K562 (cell line): Measurements from ENCODE around the gene JUNB.

Source experiments
- ATF1 ChIP-seq, 2 experiments: fragments of 450-650 bp in 1 of 2; IDR thresholded peaks; 2 replicates each; pipeline ENCODE4 v1.6.1; 2016; ENCODE audit warnings: missing compliant biosample characterization in 1 of 2, missing genetic modification characterization in 1 of 2
- CTCF ChIP-seq, 3 experiments: IDR thresholded peaks in 2 of 3; conservative IDR thresholded peaks in 1 of 3; 2 replicates each; pipeline ENCODE4 v1.5.1; 2011 to 2012; ENCODE audit warnings: low read length in 3 of 3, mild to moderate bottlenecking in 3 of 3, control low read depth in 2 of 3, improper control_type of control experiment in 1 of 3, inconsistent platforms in 1 of 3, low read depth in 1 of 3, mixed read lengths in 1 of 3, moderate library complexity in 1 of 3; ENCODE audit not compliant: insufficient read depth in 2 of 3
- POLR2AphosphoS5 ChIP-seq: IDR thresholded peaks from 2 replicates; pipeline ENCODE4 v1.6.1; 2011; ENCODE audit warnings: mild to moderate bottlenecking, low read depth, low read length, moderate library complexity; ENCODE audit not compliant: control insufficient read depth, insufficient read depth
- ZNF253 ChIP-seq: fragments of 250-450 bp; sonication (Bioruptor Pico); conservative IDR thresholded peaks from 2 replicates; pipeline ENCODE4 v1.6.1; 2021; ENCODE audit warnings: mild to moderate bottlenecking

- TF ChIP-seq ZNF253 (CRISPR knock-in tag) (no peak), CTCF (IDR thresholded peaks at IDR 0.05 in 2 of 3, conservative IDR thresholded peaks at IDR 0.05 in 1 of 3; ENCODE audit: insufficient read depth in 2 of 3, low read depth in 1 of 3, low read length in 3 of 3) (no peak), ATF1 (CRISPR knock-in tag; IDR thresholded peaks at IDR 0.05) (no peak), ATF1 (tag; IDR thresholded peaks at IDR 0.05) (no peak), POLR2AphosphoS5 (no peak)
These were observed 40.4 kb upstream of the JUNB start for GRCh38 chr19:12750851-12751250.
